ENCODE results near the gene ATP6V0A4. TPM values are rescaled to one million over a fixed set of nuclear protein-coding genes. Genes with fewer than 3 reads are reported as not detected.

ATP6V0A4 gene
- total RNA-seq, 1 experiment from 2014 or later = 1.2 TPM

DNA sequence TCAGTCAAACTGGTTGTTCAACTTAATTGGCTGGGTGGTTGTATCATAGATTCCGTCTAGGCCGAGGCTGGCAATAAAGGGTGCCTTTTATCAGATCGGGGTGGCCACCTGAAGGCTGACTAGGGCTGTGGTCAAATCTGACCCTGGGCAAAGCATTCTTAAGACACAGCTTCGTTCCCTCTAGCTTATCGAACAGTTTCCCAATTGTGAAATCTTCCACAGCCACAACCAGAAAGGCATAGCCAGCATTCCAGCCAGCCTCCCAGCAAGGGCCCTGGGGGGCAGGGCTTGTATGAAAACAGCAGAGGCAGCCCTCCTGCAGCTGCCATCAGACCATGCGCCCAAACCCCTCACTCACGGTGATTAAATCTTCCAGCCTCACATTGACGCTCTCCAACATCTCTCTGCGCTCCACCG lies 42.7 kb downstream of the ATP6V0A4 start:
- H3K4me3 Mint-ChIP-seq (ENCODE audit: unreplicated experiment) = no peak overlapping the region
- Histone ChIP-seq H3K27me3 (replicated peaks; ENCODE audit: control insufficient read depth, insufficient read depth, low read length) (no peaks in the 10 kb centered on the region), H3K36me3 (ENCODE audit: control insufficient read depth, insufficient read depth, low read length) (no peaks in the 10 kb centered on the region), H3K4me1 (peaks cover 23% of the 10 kb centered on the region), H3K9me3 (no peaks in the 10 kb centered on the region), H3K4me3 (ENCODE audit: low read depth, low read length) (no peak overlapping the region)
- DNase-seq = peak; percentile 38 to 43
- no peaks in the 10 kb centered on the region for H3K9me3 Mint-ChIP-seq (ENCODE audit: unreplicated experiment)
- H3K4me1 Mint-ChIP-seq (ENCODE audit: low read depth, unreplicated experiment) = peaks cover 36% of the 10 kb centered on the region
- no peaks in the 10 kb centered on the region for H3K27me3 Mint-ChIP-seq (ENCODE audit: insufficient read depth, unreplicated experiment)
- ChIA-PET CTCF (no interaction called here), POLR2A (no interaction called here)
- H3K27ac Mint-ChIP-seq (ENCODE audit: unreplicated experiment) = no peak overlapping the region
- no peak for TF ChIP-seq CTCF (IDR thresholded peaks at IDR 0.05; ENCODE audit: insufficient read depth in 1 of 2, low read depth in 1 of 2, low read length in 1 of 2, severe bottlenecking in 1 of 2, unreplicated experiment in 1 of 2)
- intact Hi-C loops (cut with micrococcal nuclease; ENCODE audit: unreplicated experiment) = loop anchor here (2.0 kb wide), 1 partner anchor 21 kb away; no protein-coding TSS in a partner anchor
- H3K36me3 Mint-ChIP-seq (ENCODE audit: insufficient read depth, unreplicated experiment) = no peaks in the 10 kb centered on the region
- no TSS peak for BruUV-seq (replicated peaks)

GRCh38 chr7:138753610-138754009 lies 44.4 kb downstream of the ATP6V0A4 start:
- Mint-ChIP-seq H3K4me1 (ENCODE audit: low read depth, unreplicated experiment) (peaks cover 43% of the 10 kb centered on the region), H3K27ac (ENCODE audit: unreplicated experiment) (no peak overlapping the region), H3K9me3 (ENCODE audit: unreplicated experiment) (no peaks in the 10 kb centered on the region), H3K36me3 (ENCODE audit: insufficient read depth, unreplicated experiment) (no peaks in the 10 kb centered on the region), H3K27me3 (ENCODE audit: insufficient read depth, unreplicated experiment) (no peaks in the 10 kb centered on the region), H3K4me3 (ENCODE audit: unreplicated experiment) (no peak overlapping the region)
- no peak for TF ChIP-seq CTCF (IDR thresholded peaks at IDR 0.05; ENCODE audit: insufficient read depth in 1 of 2, low read depth in 1 of 2, low read length in 1 of 2, severe bottlenecking in 1 of 2, unreplicated experiment in 1 of 2)
- ChIA-PET POLR2A (no interaction called here), CTCF (no interaction called here)
- no peak for DNase-seq
- Histone ChIP-seq H3K36me3 (ENCODE audit: control insufficient read depth, insufficient read depth, low read length) (no peaks in the 10 kb centered on the region), H3K27me3 (replicated peaks; ENCODE audit: control insufficient read depth, insufficient read depth, low read length) (no peaks in the 10 kb centered on the region), H3K4me3 (ENCODE audit: low read depth, low read length) (no peak overlapping the region), H3K9me3 (no peaks in the 10 kb centered on the region), H3K4me1 (peaks cover 23% of the 10 kb centered on the region)
- no TSS peak for BruUV-seq (replicated peaks)
- intact Hi-C loops (cut with micrococcal nuclease; ENCODE audit: unreplicated experiment) = loop anchor here (2.0 kb wide), 1 partner anchor 23 kb away; no protein-coding TSS in a partner anchor

DNA sequence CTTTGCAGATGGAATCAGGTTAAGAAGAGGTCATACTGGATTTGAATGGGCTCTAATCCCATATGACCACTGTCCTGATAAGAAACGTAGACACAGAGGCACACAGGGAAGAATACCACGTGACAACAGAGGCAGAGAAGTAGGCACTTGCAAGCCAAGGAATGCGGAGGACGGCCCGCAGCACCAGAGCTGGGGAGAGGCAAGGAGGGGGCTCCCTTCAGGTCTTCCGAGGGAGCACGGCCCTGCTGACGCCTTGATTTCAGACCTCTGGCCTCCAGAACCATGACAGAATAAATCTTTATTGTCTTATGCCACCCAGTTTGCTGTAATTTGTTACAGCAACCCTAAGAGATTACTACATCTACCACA lies 44.9 kb downstream of the ATP6V0A4 start:
- Mint-ChIP-seq H3K4me1 (ENCODE audit: low read depth, unreplicated experiment) (peaks cover 43% of the 10 kb centered on the region), H3K27me3 (ENCODE audit: insufficient read depth, unreplicated experiment) (no peaks in the 10 kb centered on the region), H3K27ac (ENCODE audit: unreplicated experiment) (no peak overlapping the region), H3K36me3 (ENCODE audit: insufficient read depth, unreplicated experiment) (no peaks in the 10 kb centered on the region), H3K9me3 (ENCODE audit: unreplicated experiment) (no peaks in the 10 kb centered on the region), H3K4me3 (ENCODE audit: unreplicated experiment) (no peak overlapping the region)
- Histone ChIP-seq H3K4me1 (peaks cover 23% of the 10 kb centered on the region), H3K27me3 (replicated peaks; ENCODE audit: control insufficient read depth, insufficient read depth, low read length) (no peaks in the 10 kb centered on the region), H3K9me3 (no peaks in the 10 kb centered on the region), H3K4me3 (ENCODE audit: low read depth, low read length) (no peak overlapping the region), H3K36me3 (ENCODE audit: control insufficient read depth, insufficient read depth, low read length) (no peaks in the 10 kb centered on the region)
- intact Hi-C loops (cut with micrococcal nuclease; ENCODE audit: unreplicated experiment) = no loop called here
- CTCF ChIA-PET = no interaction called here
- POLR2A ChIA-PET = no interaction called here
- peak in 1 of 2 experiments; percentile 44 for DNase-seq
- TF ChIP-seq CTCF (IDR thresholded peaks at IDR 0.05; ENCODE audit: insufficient read depth in 1 of 2, low read depth in 1 of 2, low read length in 1 of 2, severe bottlenecking in 1 of 2, unreplicated experiment in 1 of 2) = no peak
- no TSS peak for BruUV-seq (replicated peaks)

All from Caco-2 (cell line).